Measurements from ENCODE around the gene IFT20. TPM values are rescaled to one million over a fixed set of nuclear protein-coding genes. Genes with fewer than 3 reads are reported as not detected.

IFT20 gene
- total and polyA plus RNA-seq, 9 of the 15 experiments (the other 6 are each of a cell fraction or from before 2014, with no cell fraction given), result 11.2 to 38.6 (median 20.1) TPM

- no peak for TF ChIP-seq SRSF7 (optimal IDR thresholded peaks at IDR 0.05; ENCODE audit: low read depth, low read length)
- TF ChIP-seq CHD7 (IDR thresholded peaks at IDR 0.05; ENCODE audit: low read depth, low read length), result no peak
- peak; percentile 54; the same call in 1 of the 2 replicates for TF ChIP-seq CEBPG (CRISPR knock-in tag; IDR thresholded peaks at IDR 0.05)
- peak; percentile 85 to 95 for TF ChIP-seq CEBPG (tag; conservative IDR thresholded peaks at IDR 0.05 in 1 of 2, IDR thresholded peaks at IDR 0.05 in 1 of 2)
- TF ChIP-seq ATF7 (IDR thresholded peaks at IDR 0.05), result peak; percentile 89
- TF ChIP-seq ZBTB34 (CRISPR knock-in tag; IDR thresholded peaks at IDR 0.05), result no peak
- TF ChIP-seq SOX6 (IDR thresholded peaks at IDR 0.05), result peak; percentile 77
- peak; percentile 28; the same call in 1 of the 2 replicates for TF ChIP-seq JUN (IDR thresholded peaks at IDR 0.05; ENCODE audit: borderline replicate concordance, low read depth, low read length)
- TF ChIP-seq JUN (CRISPR knock-in tag; IDR thresholded peaks at IDR 0.05; ENCODE audit: borderline replicate concordance), result no peak
Observed at GRCh38 chr17:28379814-28380801, 44.8 kb upstream of the IFT20 start (continued).

All from K562 (cell line).